Heart left ventricle (tissue), 13 donors: Measurements from ENCODE around the gene LIPG.

Source experiments
- CTCF ChIP-seq, 12 donors: fragments of 200-600 bp; sonication (generic) in 4 of 12; IDR thresholded peaks; one replicate each; pipeline versions ENCODE4 v1.5.0 to v1.8.0; 2018 to 2022; ENCODE audit warnings: antibody characterized with exemption in 12 of 12, mild to moderate bottlenecking in 5 of 12
- POLR2A ChIP-seq, 2 donors: fragments of 450-650 bp; IDR thresholded peaks; one replicate each; pipeline ENCODE4 v1.6.1; 2017; ENCODE audit warnings: antibody characterized with exemption in 2 of 2, mild to moderate bottlenecking in 2 of 2, moderate library complexity in 2 of 2
- donor health status: ischemic (EF 13 %, LVEDD 7.1; RV severe dilation, severe dysfunction).
- donor health status: DM: no; HTN: yes; CAD: no.
- donor health status: DM: no; HTN: no; CAD: no.
- donor health status: ischemic (EF 25% LVEDD 6.9; RV normal size, moderate dysfunction).
- donor health status: ischemic (EF 25% LVEDD 5.7; RV mildly dilated, moderate dysfunction).
- donor health status: ischemic (EF 35%, LVEDD 5.7; RV mildly dilated, moderate dysfunction).
- donor health status: nonischemic (EF 11% LVEDD 7.7; RV severe dilation, severe dysfunction).
- donor health status: DM: yes; HTN: yes; CAD: no.
- donor health status: PGD.
- donor health status: ischemic (EF 29% LVEDD 5.4; RV normal size, mild dysfunction).
- donor health status: nonischemic (EF 23%, LVEDD 6.1; RV moderate dilation, normal function).

GRCh38 chr18:49524349-49524748, 37.5 kb upstream of the LIPG start:
- no peak for TF ChIP-seq CTCF (IDR thresholded peaks at IDR 0.05)
- no peak for TF ChIP-seq POLR2A (IDR thresholded peaks at IDR 0.05)
